Neural progenitor cell (in vitro differentiated cells): ENCODE results near the gene ALX3.

ENCODE experiments used
- EZH2 ChIP-seq: fragments of 200-600 bp; sonication (generic); IDR thresholded peaks from 2 replicates; pipeline ENCODE4 v1.6.1; 2017; ENCODE audit warnings: antibody characterized with exemption, mild to moderate bottlenecking, moderate library complexity
- EZH2phosphoT487 ChIP-seq: fragments of 200-600 bp; sonication (generic); IDR thresholded peaks from 2 replicates; pipeline ENCODE4 v1.6.1; 2017; ENCODE audit warnings: antibody characterized with exemption
- TF ChIP-seq, protein P1 (sequence below): fragments of 200-600 bp; sonication (generic); IDR thresholded peaks from 2 replicates; pipeline ENCODE4 v1.5.1; 2017; ENCODE audit warnings: antibody characterized with exemption, mild to moderate bottlenecking

DNA sequence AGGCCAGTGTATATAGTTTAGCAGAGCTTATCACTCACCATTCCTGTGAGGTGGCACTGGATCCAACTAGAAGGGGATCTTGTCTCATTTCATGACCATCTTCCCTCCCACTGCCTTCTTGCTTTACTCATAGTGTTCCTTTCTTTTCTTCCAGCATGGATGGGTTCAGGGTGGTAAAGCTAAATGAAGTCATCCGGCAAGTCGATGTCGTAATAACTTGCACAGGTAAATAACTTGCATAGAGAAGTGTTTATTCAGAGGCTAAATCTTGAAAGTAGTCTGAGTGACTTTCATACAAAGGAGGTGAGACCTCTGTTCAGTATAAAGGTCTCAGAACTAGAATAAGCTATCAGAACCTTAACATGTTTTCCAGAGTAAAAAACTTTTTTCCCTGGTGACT is 52.7 kb downstream of the ALX3 start:
- TF ChIP-seq, protein P1, sequence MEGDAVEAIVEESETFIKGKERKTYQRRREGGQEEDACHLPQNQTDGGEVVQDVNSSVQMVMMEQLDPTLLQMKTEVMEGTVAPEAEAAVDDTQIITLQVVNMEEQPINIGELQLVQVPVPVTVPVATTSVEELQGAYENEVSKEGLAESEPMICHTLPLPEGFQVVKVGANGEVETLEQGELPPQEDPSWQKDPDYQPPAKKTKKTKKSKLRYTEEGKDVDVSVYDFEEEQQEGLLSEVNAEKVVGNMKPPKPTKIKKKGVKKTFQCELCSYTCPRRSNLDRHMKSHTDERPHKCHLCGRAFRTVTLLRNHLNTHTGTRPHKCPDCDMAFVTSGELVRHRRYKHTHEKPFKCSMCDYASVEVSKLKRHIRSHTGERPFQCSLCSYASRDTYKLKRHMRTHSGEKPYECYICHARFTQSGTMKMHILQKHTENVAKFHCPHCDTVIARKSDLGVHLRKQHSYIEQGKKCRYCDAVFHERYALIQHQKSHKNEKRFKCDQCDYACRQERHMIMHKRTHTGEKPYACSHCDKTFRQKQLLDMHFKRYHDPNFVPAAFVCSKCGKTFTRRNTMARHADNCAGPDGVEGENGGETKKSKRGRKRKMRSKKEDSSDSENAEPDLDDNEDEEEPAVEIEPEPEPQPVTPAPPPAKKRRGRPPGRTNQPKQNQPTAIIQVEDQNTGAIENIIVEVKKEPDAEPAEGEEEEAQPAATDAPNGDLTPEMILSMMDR, result no peak
- TF ChIP-seq EZH2phosphoT487 (no peak), EZH2 (no peak)
